IPS-15b (cell line): ENCODE data around the gene CHCHD2.
"Not testable (repeated sequence)": the region's sequence is repeated elsewhere in the genome, so short reads cannot be mapped to it uniquely, and the experiment has no call there.

Source experiments
- H3K27me3 ChIP-seq: one replicate; pipeline ENCODE4 v1.6.1; 2013; ENCODE audit warnings: low read length; ENCODE audit not compliant: control insufficient read depth, insufficient read depth
- H3K36me3 ChIP-seq: one replicate; pipeline ENCODE4 v1.6.1; 2013; ENCODE audit warnings: low read length; ENCODE audit not compliant: control insufficient read depth, insufficient read depth
- H3K4me1 ChIP-seq: one replicate; pipeline ENCODE4 v1.6.1; 2013; ENCODE audit warnings: mild to moderate bottlenecking, low read length; ENCODE audit not compliant: control insufficient read depth, insufficient read depth
- H3K4me3 ChIP-seq: one replicate; pipeline ENCODE4 v1.5.1; 2013; ENCODE audit warnings: low read depth, low read length
- H3K9ac ChIP-seq: one replicate; pipeline ENCODE4 v1.6.1; 2013; ENCODE audit warnings: low read depth, mild to moderate bottlenecking, low read length
- H3K9me3 ChIP-seq: one replicate; pipeline ENCODE4 v1.6.1; 2013; ENCODE audit warnings: mild to moderate bottlenecking, low read length; ENCODE audit not compliant: control insufficient read depth, insufficient read depth

CHCHD2 gene

DNA sequence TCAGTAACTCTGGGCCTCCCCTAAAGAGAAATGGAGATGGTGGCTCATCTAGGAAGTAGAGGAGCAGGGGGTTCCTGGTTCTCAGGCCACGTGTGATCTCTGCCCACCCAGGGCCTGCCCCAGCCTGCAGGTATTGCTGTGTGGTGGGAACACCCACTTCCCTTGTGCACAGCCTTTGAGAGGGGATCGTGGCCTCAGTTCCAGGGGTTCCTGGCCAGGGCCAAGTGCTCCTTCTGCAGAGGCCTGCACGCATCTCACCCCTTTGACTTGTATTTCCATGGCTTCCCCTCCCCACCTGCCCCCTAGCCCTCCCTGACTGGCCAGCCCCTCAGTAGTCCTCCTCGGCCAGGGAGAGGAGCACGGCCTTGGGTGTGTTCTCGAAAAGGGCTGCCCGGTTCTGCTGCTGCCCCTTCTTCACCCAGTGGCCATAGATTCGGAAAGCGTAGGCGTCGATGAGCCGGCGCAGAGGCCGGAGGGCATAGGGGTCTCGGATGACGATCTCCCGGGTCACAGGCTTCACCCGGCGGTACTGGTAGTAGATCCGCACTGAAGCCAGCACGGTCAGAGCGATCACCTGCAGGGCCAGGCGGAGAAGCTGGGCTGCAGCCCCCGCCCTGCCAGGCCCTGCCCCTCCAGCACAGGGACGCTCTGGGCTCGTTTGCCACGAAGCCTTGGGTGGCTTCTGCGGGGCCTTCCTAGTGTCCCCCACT lies 25.4 kb downstream of the CHCHD2 start:
- H3K4me1 ChIP-seq, H3K9me3 ChIP-seq, H3K27me3 ChIP-seq, H3K9ac ChIP-seq, H3K4me3 ChIP-seq: not testable (repeated sequence)
- H3K36me3 ChIP-seq, result peaks cover 16% of the 10 kb centered on the region

- Histone ChIP-seq H3K9ac (no peak overlapping the region), H3K36me3 (peaks cover 16% of the 10 kb centered on the region)
These were observed 26.7 kb downstream of the CHCHD2 start for GRCh38 chr7:56079450-56080185.

DNA sequence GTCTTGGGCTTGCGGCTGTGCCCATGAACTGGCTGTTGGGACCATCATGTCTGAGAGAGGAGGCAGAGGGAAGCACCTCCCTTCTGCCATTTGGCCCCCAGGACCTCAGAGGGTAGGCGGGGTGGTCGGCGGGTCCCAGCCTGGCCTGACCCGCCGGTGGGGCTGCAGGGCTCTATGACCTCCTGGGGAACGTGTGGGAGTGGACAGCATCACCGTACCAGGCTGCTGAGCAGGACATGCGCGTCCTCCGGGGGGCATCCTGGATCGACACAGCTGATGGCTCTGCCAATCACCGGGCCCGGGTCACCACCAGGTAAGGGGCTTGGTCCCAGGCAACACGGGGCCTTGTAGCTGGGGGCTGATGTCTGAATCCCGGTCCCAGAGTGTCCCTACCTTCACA lies 28.1 kb downstream of the CHCHD2 start:
- H3K36me3 ChIP-seq, result peaks cover 16% of the 10 kb centered on the region
- no peaks in the 10 kb centered on the region for H3K9me3 ChIP-seq
- no peak overlapping the region for H3K4me3 ChIP-seq
- H3K9ac ChIP-seq, result no peak overlapping the region
- no peaks in the 10 kb centered on the region for H3K27me3 ChIP-seq
- H3K4me1 ChIP-seq, result no peaks in the 10 kb centered on the region

More at GRCh38 chr7:56079450-56080185, 26.7 kb downstream of the CHCHD2 start:
- Histone ChIP-seq H3K9me3 (no peaks in the 10 kb centered on the region), H3K4me3 (no peak overlapping the region), H3K27me3 (no peaks in the 10 kb centered on the region), H3K4me1 (no peaks in the 10 kb centered on the region)

- no peak overlapping the region for H3K9ac ChIP-seq
- H3K4me3 ChIP-seq, result no peak overlapping the region
- no peaks in the 10 kb centered on the region for H3K4me1 ChIP-seq
- H3K27me3 ChIP-seq, result no peaks in the 10 kb centered on the region
- H3K9me3 ChIP-seq, result no peaks in the 10 kb centered on the region
- peaks cover 21% of the 10 kb centered on the region for H3K36me3 ChIP-seq
These were observed 28.6 kb downstream of the CHCHD2 start for GRCh38 chr7:56077681-56078080.

- H3K36me3 ChIP-seq, result peaks cover 24% of the 10 kb centered on the region
These were observed 31.9 kb downstream of the CHCHD2 start for GRCh38 chr7:56074371-56074791.

DNA sequence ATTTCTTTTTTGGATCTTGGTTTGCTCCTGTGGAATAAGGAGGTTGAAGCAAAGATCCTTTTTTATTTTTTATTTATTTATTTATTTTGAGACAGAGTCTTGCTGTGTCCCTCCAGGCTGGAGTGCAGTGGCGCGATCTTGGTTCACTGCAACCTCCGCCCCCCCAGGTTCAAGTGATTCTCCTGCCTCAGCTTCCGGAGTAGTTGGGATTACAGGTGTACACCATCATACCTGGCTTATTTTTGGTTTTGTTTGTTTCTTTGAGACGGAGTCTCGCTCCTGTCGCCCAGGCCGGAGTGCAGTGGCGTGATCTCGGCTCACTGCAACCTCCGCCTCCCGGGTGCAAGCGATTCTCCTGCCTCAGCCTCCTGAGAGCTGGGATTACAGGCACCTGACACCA lies 39.9 kb downstream of the CHCHD2 start:
- not testable (repeated sequence) for H3K36me3 ChIP-seq, H3K9ac ChIP-seq, H3K4me3 ChIP-seq, H3K27me3 ChIP-seq, H3K4me1 ChIP-seq, H3K9me3 ChIP-seq

More at GRCh38 chr7:56074371-56074791, 31.9 kb downstream of the CHCHD2 start:
- Histone ChIP-seq H3K9me3 (no peaks in the 10 kb centered on the region), H3K4me1 (no peaks in the 10 kb centered on the region), H3K27me3 (no peaks in the 10 kb centered on the region), H3K4me3 (no peak overlapping the region), H3K9ac (no peak overlapping the region)

- no peaks in the 10 kb centered on the region for H3K9me3 ChIP-seq
- H3K4me1 ChIP-seq, result peaks cover 3% of the 10 kb centered on the region
- peaks cover 22% of the 10 kb centered on the region for H3K36me3 ChIP-seq
These were observed 42.2 kb downstream of the CHCHD2 start, which contains the start of gene SUMF2 for GRCh38 chr7:56063882-56064625. TSS of gene SUMF2 (plus strand) at chr7:56064286. CDS start at chr7:56064312, 26 bp downstream.

GRCh38 chr7:56063500-56063881 lies 42.8 kb downstream of the CHCHD2 start:
- peak overlapping the region; percentile 32 for H3K9ac ChIP-seq
- peak overlapping the region; percentile 27 for H3K4me3 ChIP-seq

More at GRCh38 chr7:56063882-56064625, 42.2 kb downstream of the CHCHD2 start, which contains the start of gene SUMF2:
- H3K4me3 ChIP-seq, result peak within 1 kb of the TSS; percentile 81
- H3K27me3 ChIP-seq, result no peaks in the 10 kb centered on the region
- H3K9ac ChIP-seq, result peak within 1 kb of the TSS; percentile 97

GRCh38 chr7:56062382-56062781 lies 43.9 kb downstream of the CHCHD2 start:
- no peak overlapping the region for H3K4me3 ChIP-seq
- H3K36me3 ChIP-seq, result peaks cover 23% of the 10 kb centered on the region
- no peak overlapping the region for H3K9ac ChIP-seq
- no peaks in the 10 kb centered on the region for H3K9me3 ChIP-seq
- H3K27me3 ChIP-seq, result no peaks in the 10 kb centered on the region
- peaks cover 3% of the 10 kb centered on the region for H3K4me1 ChIP-seq

More at GRCh38 chr7:56063500-56063881, 42.8 kb downstream of the CHCHD2 start:
- Histone ChIP-seq H3K27me3 (no peaks in the 10 kb centered on the region), H3K4me1 (peaks cover 3% of the 10 kb centered on the region), H3K36me3 (peaks cover 23% of the 10 kb centered on the region), H3K9me3 (no peaks in the 10 kb centered on the region)

- no peaks in the 10 kb centered on the region for H3K4me1 ChIP-seq
- H3K4me3 ChIP-seq, result no peak overlapping the region
- no peaks in the 10 kb centered on the region for H3K27me3 ChIP-seq
- H3K9ac ChIP-seq, result no peak overlapping the region
- H3K9me3 ChIP-seq, result no peaks in the 10 kb centered on the region
- H3K36me3 ChIP-seq, result peaks cover 17% of the 10 kb centered on the region
These were observed 52.3 kb downstream of the CHCHD2 start for GRCh38 chr7:56053993-56054392.

- no peaks in the 10 kb centered on the region for H3K4me1 ChIP-seq
These were observed 52.9 kb downstream of the CHCHD2 start for GRCh38 chr7:56053379-56053778.

More at GRCh38 chr7:56053379-56053778, 52.9 kb downstream of the CHCHD2 start:
- no peaks in the 10 kb centered on the region for H3K9me3 ChIP-seq
- no peak overlapping the region for H3K4me3 ChIP-seq
- peaks cover 17% of the 10 kb centered on the region for H3K36me3 ChIP-seq
- H3K9ac ChIP-seq, result no peak overlapping the region
- no peaks in the 10 kb centered on the region for H3K27me3 ChIP-seq
